SH-SY5Y (cell line): ENCODE results near the gene RNASE9.

Source experiments
- GATA2 ChIP-seq: IDR thresholded peaks from 2 replicates; pipeline ENCODE4 v1.6.1; 2011; ENCODE audit warnings: mild to moderate bottlenecking, low read depth, low read length
- GATA3 ChIP-seq: IDR thresholded peaks from 2 replicates; pipeline ENCODE4 v1.6.1; 2011; ENCODE audit warnings: low read depth, mild to moderate bottlenecking, low read length, moderate library complexity

DNA sequence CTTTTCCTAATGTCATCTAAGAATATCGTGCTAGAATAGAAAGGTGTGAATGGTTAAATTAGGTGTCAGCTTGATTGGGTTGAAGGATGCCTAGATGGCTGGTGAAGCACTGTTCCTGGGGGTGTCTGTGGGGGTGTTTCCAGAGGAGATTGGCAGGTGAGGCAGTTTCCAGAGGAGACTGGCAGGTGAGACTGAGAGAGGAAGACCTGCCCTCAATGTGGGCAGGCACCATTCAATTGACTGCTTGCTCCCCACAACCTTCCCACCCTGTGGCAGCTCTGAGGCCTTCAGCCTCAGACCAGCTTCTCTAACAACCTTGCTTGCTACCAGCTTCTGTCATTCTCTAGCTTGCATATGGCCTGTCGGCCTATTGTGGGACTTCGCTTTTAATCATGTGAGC, 9.2 kb downstream of the RNASE9 start:
- TF ChIP-seq GATA2, result no peak
- no peak for TF ChIP-seq GATA3
